GM03348 (cell line): ENCODE data around the gene JAKMIP1.
A peak's percentile ranks its signal among the peaks of the same experiment; 100 is the strongest.

ENCODE experiments used
- DNase-seq: peaks from one replicate; pipeline ENCODE4 v3.0.0; 2012; ENCODE audit warnings: low spot score

JAKMIP1 gene

DNA sequence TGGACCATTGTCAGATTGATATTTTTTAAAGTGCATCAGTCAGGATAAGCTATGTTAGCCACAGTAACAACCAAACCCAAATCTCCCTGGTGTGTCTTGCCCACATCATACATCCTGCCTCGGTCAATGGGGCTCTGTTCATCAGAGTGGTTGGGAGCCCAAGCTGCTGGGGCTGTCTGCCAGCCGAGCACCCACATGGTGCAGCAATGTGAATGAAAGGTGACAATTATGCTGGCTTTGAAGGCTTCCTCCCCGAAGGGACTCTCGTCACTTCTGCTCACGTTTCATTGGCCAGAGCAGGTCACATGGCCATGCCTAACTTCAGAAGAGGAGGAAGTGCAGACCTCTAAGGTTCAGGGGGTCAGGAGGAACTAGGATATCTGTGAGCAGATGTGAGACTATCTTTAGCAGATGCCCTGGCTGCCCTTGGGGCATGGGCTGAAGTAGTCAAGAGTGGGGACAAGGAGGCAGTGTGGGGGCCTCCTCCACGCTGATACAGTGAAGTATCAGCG lies 1.3 kb upstream of the JAKMIP1 start:
- no peak for DNase-seq

- DNase-seq: no peak
Observed at GRCh38 chr4:6200922-6201362, 593 bp upstream of the JAKMIP1 start.

DNA sequence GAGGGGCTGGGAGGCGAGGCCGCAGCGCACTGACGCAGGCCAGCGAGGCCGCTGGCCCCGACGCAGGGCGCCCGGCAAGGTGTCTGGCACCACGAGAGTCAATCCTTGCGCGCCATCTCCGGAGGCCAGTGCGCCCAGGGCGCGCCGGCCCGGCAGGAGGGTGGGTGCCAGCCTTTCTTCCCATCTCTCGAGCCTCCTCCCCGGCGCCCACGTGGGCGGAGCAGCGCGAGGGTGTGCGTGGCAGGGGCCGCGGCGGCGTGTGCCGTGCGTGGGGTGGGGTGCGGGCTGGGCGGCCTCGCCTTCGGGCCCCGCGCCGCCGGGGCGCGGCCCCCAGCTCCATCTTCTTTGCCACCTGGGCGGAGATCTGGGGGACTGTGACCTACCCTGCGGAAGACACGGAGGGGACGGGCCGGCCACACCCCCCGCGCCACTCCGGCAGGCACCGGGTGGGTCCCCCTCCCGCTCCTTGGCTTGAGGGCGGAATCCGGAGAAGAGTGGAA lies 877 bp downstream of the JAKMIP1 start:
- no peak for DNase-seq

DNA sequence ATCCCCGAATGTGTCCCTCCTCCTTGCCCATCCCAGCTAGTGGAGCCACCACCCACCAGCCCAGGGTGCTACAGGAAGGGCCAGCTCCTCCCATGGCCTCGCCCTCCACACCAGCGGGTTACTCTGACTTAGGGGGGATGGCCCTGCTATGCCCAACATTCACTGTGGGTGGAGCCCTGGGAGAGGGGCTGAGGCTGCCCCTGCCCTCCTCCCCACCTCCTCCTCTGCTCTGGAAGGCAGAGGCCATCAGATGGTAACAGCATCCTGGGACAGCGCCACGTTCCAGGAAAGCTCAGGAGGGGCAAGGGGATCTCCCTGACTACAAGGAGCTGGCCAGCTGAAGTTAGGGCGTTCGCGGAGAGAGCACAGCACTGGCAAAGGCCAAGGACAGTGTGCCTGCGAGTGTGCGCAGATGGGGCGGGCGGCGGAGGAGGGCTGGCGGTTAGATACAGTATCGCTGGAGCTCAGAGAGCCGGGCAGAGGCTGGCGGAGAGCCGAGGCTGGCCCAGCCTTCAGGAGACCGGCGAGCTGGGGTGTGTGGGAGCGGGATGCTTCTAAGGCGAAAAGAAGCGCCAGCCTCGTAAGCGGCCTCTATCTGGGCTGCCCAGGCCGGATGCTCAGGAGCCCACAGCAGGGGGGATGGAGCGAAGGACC lies 1.5 kb downstream of the JAKMIP1 start:
- no peak for DNase-seq

GRCh38 chr4:6198278-6198677 lies 2.1 kb downstream of the JAKMIP1 start:
- no peak for DNase-seq

DNA sequence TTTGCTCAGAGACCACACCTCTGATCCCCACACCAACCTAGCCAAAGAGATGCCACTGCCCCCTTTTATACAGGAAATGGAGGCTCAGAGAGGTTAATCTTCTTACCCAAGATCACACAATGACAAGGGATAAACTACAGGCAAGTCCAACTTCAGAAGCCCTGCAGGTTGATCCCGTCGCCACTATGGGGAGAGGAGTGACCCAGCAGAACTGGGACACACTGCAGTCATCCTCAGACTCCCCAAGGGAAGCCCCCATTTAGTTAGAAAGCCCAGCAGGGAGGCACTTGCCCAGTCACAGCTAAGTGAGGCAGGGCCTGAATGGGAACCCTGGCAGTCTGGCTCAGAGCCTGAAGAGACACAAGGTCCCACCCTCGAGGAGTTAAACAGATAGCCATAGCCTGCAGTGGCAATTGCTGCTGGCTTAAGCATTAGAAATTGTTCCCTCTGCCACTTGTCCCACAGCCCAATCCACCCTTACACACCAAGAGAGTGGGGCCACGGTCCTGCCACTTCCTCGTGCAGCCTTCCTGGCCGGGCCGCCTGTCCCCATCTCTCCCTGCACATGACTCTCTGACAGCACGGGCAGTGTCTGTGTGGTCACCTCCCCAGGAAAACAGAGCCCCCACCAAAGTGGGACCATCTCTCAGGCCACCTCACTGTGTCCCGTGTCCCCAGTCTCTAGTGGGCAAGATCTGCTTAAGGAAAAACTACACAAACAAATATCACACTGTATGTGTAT lies 2.7 kb downstream of the JAKMIP1 start:
- no peak for DNase-seq

DNA sequence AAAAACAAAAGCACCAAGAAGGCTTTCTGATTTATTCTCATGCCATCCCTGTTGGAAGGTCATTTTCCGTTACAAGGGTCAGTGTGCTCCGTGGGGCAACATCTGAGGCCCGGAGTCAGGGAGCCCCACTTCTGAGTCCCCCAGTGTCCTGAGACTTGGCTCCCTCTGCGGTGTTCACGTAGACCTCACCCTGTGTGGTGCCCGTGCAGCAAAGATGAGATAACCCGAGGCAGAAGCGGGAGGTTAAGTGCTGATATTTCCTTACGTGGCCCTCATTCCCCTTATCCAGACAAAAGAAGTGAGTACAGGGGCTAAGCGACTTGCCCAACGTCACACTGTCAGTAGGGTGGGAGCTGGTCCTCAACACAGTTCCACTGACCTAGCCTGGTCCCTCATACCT lies 3.5 kb downstream of the JAKMIP1 start:
- DNase-seq: no peak

DNA sequence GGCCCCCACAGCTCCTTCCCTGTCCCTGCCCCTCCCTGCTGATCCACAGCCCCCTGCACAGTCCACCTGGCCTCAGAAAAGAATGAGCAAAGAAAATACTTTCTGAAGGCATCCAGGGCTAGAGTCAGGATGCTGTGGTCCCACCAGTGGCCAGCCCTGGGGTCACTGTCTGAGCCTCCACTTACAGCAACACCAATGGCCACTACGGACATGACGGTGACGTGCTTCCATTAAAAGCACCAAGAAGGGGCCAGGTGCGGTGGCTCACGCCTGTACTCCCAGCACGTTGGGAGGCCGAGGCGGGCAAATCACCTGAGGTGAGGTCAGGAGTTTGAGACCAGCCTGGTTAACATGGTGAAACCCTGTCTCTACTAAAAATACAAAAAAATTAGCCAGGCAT lies 4.0 kb downstream of the JAKMIP1 start:
- DNase-seq: no peak

GRCh38 chr4:6195602-6196319 lies 4.6 kb downstream of the JAKMIP1 start:
- no peak for DNase-seq

DNA sequence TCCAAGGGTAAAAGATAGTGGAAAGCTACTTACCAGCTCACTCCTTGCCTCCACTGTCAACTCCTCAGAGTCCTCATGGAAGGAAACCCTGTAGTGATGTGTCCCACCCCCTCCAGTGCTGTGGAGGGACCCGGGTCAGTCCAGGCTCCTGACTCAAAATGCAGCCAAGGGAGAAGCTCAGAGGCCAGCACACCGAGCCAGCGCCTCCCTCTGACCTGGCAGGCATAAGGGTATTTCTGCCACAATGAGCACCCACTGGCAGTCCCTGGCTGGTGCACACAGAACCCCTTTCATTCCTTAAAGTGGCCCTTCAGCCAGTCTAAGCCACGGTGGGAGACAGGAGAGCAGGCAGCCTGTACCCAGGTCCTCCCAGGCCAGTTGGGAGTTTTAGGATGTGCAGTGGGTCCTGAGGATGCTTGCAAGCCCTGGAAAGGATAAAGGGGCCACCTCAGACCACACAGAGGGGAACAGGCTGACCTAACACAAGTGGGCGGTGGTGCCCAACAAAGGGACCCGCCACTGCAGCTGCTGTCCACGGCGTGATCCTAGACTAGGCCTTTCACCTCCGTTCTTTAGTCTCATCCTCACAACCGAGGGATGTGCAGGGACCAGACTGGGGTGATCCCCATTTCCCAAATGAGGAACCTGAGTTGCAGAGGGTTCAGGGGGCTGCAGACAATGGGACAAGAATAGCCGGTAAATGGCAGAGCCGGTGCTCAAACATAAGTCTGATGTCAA lies 5.7 kb downstream of the JAKMIP1 start:
- no peak for DNase-seq

DNA sequence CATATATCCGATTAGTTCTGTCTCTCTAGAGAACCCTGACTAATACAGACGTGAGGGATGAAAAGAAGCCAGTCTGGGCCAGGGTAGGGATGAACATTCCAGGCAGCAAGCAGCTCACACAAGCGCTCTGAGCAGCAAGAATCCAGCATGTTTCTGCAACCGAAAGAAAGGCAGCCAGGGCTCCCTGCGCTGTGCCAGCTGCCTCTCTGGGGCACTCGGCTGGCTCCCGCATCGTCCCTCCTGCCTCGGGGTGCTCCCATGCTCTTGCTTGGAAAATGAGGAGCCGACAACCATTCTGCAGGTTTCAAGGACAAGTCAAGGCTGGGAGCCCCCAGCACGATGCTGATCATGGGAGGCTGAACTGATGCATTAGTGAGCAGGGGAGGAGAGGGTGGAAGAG lies 7.0 kb downstream of the JAKMIP1 start:
- no peak for DNase-seq

DNA sequence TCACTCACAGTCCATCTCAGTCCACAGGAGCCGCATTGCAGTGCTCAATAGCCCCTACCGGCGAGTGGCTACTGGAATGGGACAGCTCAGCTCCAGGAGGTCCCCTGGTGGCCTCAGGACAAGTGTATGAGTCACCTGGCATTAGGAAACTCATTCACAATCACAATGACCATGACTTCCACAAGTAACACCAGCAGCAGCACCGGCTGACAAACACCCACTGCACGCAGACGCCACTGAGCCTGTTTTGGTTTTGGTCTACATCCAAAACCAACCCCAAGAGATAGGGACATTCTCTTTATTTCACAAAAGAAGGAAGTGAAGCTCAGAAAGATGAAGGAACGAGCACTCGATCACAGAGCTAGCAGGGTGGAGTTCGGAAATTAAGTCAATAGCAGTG lies 8.1 kb downstream of the JAKMIP1 start:
- DNase-seq: no peak

DNA sequence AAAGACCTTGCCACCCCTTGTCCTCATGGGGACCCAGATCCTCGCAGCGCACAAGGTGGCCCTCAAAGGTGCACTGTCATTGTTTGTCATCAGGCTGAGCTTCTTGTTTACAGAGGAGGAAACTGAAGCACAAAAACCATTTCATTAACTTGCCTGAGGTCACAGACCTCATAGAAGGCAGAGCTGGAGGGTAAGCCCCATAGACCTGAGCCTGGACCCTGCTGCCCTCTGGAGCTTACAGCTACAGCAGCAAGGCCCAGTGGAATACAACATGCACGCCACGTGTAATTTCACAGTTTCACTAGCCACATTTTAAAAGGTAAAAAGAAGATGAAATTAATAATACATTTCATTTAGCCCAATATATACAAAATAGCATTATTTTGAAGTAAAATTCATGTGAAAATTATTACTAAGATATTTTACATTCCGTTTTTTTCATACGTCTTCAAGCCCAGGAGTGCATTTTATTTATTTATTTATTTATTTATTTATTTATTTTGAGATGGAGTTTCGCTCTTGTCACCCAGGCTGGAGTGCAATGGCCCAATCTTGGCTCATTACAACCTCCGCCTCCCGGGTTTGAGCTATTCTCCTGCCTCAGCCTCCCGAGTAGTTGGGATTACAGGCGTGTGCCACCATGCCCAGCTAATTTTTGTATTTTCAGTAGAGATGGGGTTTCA lies 8.8 kb downstream of the JAKMIP1 start:
- no peak for DNase-seq

DNA sequence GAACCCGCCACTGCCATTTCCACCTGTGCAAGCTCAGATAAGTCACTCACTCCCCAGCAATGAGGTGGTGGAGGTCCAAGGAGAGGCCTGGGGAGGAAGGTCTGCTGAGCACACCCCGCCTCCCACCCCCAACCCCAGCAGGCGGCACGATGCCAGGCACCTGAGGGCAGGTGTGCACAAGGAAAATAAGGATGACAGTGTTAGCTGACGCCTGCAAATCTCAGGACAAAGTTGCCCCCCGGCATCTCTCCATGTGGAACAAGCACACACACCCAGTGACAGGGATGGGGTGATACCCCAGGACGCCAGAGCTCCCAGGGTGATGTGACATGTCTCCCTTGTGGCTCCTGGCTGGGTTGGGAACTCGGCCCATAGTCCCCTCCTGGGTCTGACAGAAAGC lies 9.9 kb downstream of the JAKMIP1 start:
- no peak for DNase-seq

- no peak for DNase-seq
Observed at GRCh38 chr4:6189511-6189910, 10.8 kb downstream of the JAKMIP1 start.

- DNase-seq: peak; percentile 25
Observed at GRCh38 chr4:6188687-6189305, 11.6 kb downstream of the JAKMIP1 start.

GRCh38 chr4:6184169-6184568 lies 16.2 kb downstream of the JAKMIP1 start:
- DNase-seq: no peak

DNA sequence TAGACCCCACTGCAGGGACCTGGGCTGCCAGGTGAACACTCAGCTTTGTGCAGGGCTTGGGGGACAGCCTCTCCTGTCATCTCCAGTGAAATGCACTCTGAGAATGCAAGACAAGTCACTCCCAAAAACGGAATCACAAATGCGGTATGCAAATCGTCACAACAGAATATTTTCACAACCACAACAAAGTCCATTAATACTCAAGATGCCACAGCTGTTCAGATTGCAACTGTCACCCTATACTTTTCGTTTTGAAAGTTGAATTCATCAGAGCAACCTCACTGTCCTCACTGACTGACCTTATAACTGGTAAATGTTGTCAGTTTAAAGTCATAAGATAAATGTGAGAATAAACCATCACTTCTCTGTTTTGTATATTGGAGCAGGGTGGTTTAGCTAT lies 16.6 kb downstream of the JAKMIP1 start:
- DNase-seq: no peak

GRCh38 chr4:6182376-6183280 lies 17.7 kb downstream of the JAKMIP1 start:
- no peak for DNase-seq
